Measurements from ENCODE around the gene PLA2G4B. TPM values are rescaled to one million over a fixed set of nuclear protein-coding genes. Genes with fewer than 3 reads are reported as not detected.

The PLA2G4B gene
- 10 to 100 TPM in 4 of 12 donors, 1 to 10 TPM in 7, not detected in 1; 2.8 to 78.6 (median 7.5) TPM for polyA plus RNA-seq (ENCODE audit: insufficient read length in 12 of 12)
- long read RNA-seq, donor 1 = 0 reads
- long read RNA-seq, donor 2 = 0 reads
- long read RNA-seq, donor 3 = 0 reads
- long read RNA-seq, donor 4 = 0 reads
- long read RNA-seq, donor 5 = 0 reads
- long read RNA-seq, donor 6 = 0 reads
- long read RNA-seq, donor 7 = 0 reads
- long read RNA-seq, donor 8 = 0 reads
- long read RNA-seq, donor 9 = 0 reads
- long read RNA-seq, donor 10 = 0 reads
- long read RNA-seq, donor 11 = 0 reads

GRCh38 chr15:41838400-41838897 lies at the start of gene PLA2G4B:
TSS of gene PLA2G4B (plus strand) at chr15:41838847. CDS start at chr15:41838914, 67 bp downstream.
- no peak for DNase-seq

GRCh38 chr15:41789236-41789635 lies 49.4 kb upstream of the PLA2G4B start:
- DNase-seq = no peak

GRCh38 chr15:41789662-41790061 lies 49.0 kb upstream of the PLA2G4B start:
- no peak for DNase-seq

- no peak for DNase-seq
Measured at GRCh38 chr15:41790169-41790568, 48.5 kb upstream of the PLA2G4B start.

- no peak for DNase-seq
Measured at GRCh38 chr15:41790756-41791546, 47.7 kb upstream of the PLA2G4B start.

GRCh38 chr15:41791547-41791937 lies 47.1 kb upstream of the PLA2G4B start:
- no peak for DNase-seq

- no peak for DNase-seq
Measured at GRCh38 chr15:41792000-41792637, 46.5 kb upstream of the PLA2G4B start.

GRCh38 chr15:41794081-41794480 lies 44.6 kb upstream of the PLA2G4B start:
- DNase-seq = no peak

GRCh38 chr15:41795996-41796856 lies 42.4 kb upstream of the PLA2G4B start:
- no peak for DNase-seq

- no peak for DNase-seq
Measured at GRCh38 chr15:41797201-41797944, 41.3 kb upstream of the PLA2G4B start.

- no peak for DNase-seq
Measured at GRCh38 chr15:41798607-41799487, 39.8 kb upstream of the PLA2G4B start.

- DNase-seq = no peak
Measured at GRCh38 chr15:41799488-41799805, 39.2 kb upstream of the PLA2G4B start.

GRCh38 chr15:41801185-41801584 lies 37.5 kb upstream of the PLA2G4B start:
- no peak for DNase-seq

GRCh38 chr15:41801850-41802455 lies 36.7 kb upstream of the PLA2G4B start:
- DNase-seq = no peak

- no peak for DNase-seq
Measured at GRCh38 chr15:41804361-41804760, 34.3 kb upstream of the PLA2G4B start.

- DNase-seq = no peak
Measured at GRCh38 chr15:41804916-41805666, 33.6 kb upstream of the PLA2G4B start.

- no peak for DNase-seq
Measured at GRCh38 chr15:41805711-41806110, 32.9 kb upstream of the PLA2G4B start.

- no peak for DNase-seq
Measured at GRCh38 chr15:41806291-41807181, 32.1 kb upstream of the PLA2G4B start.

Data from muscle of arm (tissue), 14 donors.